ENCODE measurements around the gene HSD17B10. TPM values are rescaled to one million over a fixed set of nuclear protein-coding genes. Genes with fewer than 3 reads are reported as not detected.

The HSD17B10 gene
- total RNA-seq, 2 donors from 2014 or later: 107 to 120 TPM

GRCh38 chrX:53449632-53450031 is 15.5 kb upstream of the HSD17B10 start:
- TF ChIP-seq, protein P1, sequence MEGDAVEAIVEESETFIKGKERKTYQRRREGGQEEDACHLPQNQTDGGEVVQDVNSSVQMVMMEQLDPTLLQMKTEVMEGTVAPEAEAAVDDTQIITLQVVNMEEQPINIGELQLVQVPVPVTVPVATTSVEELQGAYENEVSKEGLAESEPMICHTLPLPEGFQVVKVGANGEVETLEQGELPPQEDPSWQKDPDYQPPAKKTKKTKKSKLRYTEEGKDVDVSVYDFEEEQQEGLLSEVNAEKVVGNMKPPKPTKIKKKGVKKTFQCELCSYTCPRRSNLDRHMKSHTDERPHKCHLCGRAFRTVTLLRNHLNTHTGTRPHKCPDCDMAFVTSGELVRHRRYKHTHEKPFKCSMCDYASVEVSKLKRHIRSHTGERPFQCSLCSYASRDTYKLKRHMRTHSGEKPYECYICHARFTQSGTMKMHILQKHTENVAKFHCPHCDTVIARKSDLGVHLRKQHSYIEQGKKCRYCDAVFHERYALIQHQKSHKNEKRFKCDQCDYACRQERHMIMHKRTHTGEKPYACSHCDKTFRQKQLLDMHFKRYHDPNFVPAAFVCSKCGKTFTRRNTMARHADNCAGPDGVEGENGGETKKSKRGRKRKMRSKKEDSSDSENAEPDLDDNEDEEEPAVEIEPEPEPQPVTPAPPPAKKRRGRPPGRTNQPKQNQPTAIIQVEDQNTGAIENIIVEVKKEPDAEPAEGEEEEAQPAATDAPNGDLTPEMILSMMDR (conservative IDR thresholded peaks at IDR 0.05): no peak

GRCh38 chrX:53447441-53447840 is 13.3 kb upstream of the HSD17B10 start:
- no peak overlapping the region for H3K27ac ChIP-seq (ENCODE audit: low read depth, low read length)
- no peak overlapping the region for H3K9ac ChIP-seq (ENCODE audit: extremely low read depth, low read length, poor library complexity, severe bottlenecking)
- H3K4me1 ChIP-seq (ENCODE audit: control insufficient read depth, insufficient read depth, low read length): no peaks in the 10 kb centered on the region
- DNase-seq: no peak
- no peaks in the 10 kb centered on the region for H3K36me3 ChIP-seq (ENCODE audit: control insufficient read depth, insufficient read depth, low read length)
- H3K9me3 ChIP-seq (ENCODE audit: control insufficient read depth, low read length): no peaks in the 10 kb centered on the region
- Mint-ChIP-seq H3K27ac (no peak overlapping the region), H3K9me3 (peaks cover 46% of the 10 kb centered on the region), H3K4me1 (no peaks in the 10 kb centered on the region), H3K27me3 (ENCODE audit: insufficient read depth) (no peaks in the 10 kb centered on the region), H3K36me3 (ENCODE audit: low read depth) (no peaks in the 10 kb centered on the region), H3K4me3 (no peak overlapping the region)
- no CpG with 5 or more reads among the region's 2 CpGs for WGBS, 2 experiments (ENCODE audit: insufficient coverage in 1 of 2, insufficient read length in 1 of 2)
- H3K27me3 ChIP-seq (ENCODE audit: control insufficient read depth, insufficient read depth, low read length, poor library complexity, severe bottlenecking): no peaks in the 10 kb centered on the region
- no peak overlapping the region for H3K4me3 ChIP-seq (ENCODE audit: low read length)
- TF ChIP-seq, protein P1 (conservative IDR thresholded peaks at IDR 0.05): no peak

More at GRCh38 chrX:53449632-53450031, 15.5 kb upstream of the HSD17B10 start:
- H3K9ac ChIP-seq (ENCODE audit: extremely low read depth, low read length, poor library complexity, severe bottlenecking): no peak overlapping the region
- H3K27me3 Mint-ChIP-seq (ENCODE audit: insufficient read depth): no peaks in the 10 kb centered on the region
- H3K4me3 ChIP-seq (ENCODE audit: low read length): no peak overlapping the region
- H3K9me3 ChIP-seq (ENCODE audit: control insufficient read depth, low read length): no peaks in the 10 kb centered on the region
- no peaks in the 10 kb centered on the region for H3K36me3 Mint-ChIP-seq (ENCODE audit: low read depth)
- 90 to 96% methylated on average over 2 to 3 of the region's 3 CpGs for WGBS, 2 experiments (ENCODE audit: insufficient coverage in 1 of 2, insufficient read length in 1 of 2)
- peaks cover 39% of the 10 kb centered on the region for H3K9me3 Mint-ChIP-seq
- H3K36me3 ChIP-seq (ENCODE audit: control insufficient read depth, insufficient read depth, low read length): no peaks in the 10 kb centered on the region
- no peaks in the 10 kb centered on the region for H3K4me1 ChIP-seq (ENCODE audit: control insufficient read depth, insufficient read depth, low read length)
- no peak overlapping the region for H3K27ac ChIP-seq (ENCODE audit: low read depth, low read length)
- no peak overlapping the region for H3K4me3 Mint-ChIP-seq
- no peak overlapping the region for H3K27ac Mint-ChIP-seq
- no peak for DNase-seq
- no peaks in the 10 kb centered on the region for H3K4me1 Mint-ChIP-seq
- no peaks in the 10 kb centered on the region for H3K27me3 ChIP-seq (ENCODE audit: control insufficient read depth, insufficient read depth, low read length, poor library complexity, severe bottlenecking)

DNA sequence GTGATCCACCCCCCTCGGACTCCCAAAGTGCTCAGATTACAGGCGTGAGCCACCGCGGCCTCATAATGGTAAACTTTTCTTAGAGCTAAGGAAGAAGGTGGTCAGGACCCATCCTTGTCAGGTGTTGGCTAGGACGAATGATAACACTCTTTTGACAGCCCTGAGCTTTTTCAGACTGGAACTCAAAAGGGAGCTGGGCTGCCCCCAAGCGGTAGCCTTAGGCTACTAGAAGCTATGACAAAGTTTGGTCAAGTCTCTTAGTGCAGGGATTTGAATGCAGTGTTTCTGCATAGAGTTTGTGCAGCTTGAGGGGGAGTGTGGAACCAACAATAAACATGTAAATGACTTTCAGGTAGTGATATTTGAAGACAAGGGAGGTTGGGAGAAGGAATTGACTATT is 11.8 kb upstream of the HSD17B10 start:
- Mint-ChIP-seq H3K9me3 (peaks cover 50% of the 10 kb centered on the region), H3K36me3 (ENCODE audit: low read depth) (no peaks in the 10 kb centered on the region), H3K4me1 (no peaks in the 10 kb centered on the region), H3K4me3 (no peak overlapping the region), H3K27ac (no peak overlapping the region), H3K27me3 (ENCODE audit: insufficient read depth) (no peaks in the 10 kb centered on the region)
- no peaks in the 10 kb centered on the region for H3K36me3 ChIP-seq (ENCODE audit: control insufficient read depth, insufficient read depth, low read length)
- peak; percentile 77 for DNase-seq
- no peak overlapping the region for H3K9ac ChIP-seq (ENCODE audit: extremely low read depth, low read length, poor library complexity, severe bottlenecking)
- H3K27ac ChIP-seq (ENCODE audit: low read depth, low read length): no peak overlapping the region
- TF ChIP-seq, protein P1 (conservative IDR thresholded peaks at IDR 0.05): peak; percentile 76
- H3K27me3 ChIP-seq (ENCODE audit: control insufficient read depth, insufficient read depth, low read length, poor library complexity, severe bottlenecking): no peaks in the 10 kb centered on the region
- WGBS, 2 experiments (ENCODE audit: insufficient coverage in 1 of 2, insufficient read length in 1 of 2): 10 to 25% methylated on average over 1 to 6 of the region's 6 CpGs
- no peaks in the 10 kb centered on the region for H3K9me3 ChIP-seq (ENCODE audit: control insufficient read depth, low read length)
- no peak overlapping the region for H3K4me3 ChIP-seq (ENCODE audit: low read length)
- H3K4me1 ChIP-seq (ENCODE audit: control insufficient read depth, insufficient read depth, low read length): no peaks in the 10 kb centered on the region
